ENCODE measurements around the gene SLC16A10.
"Not testable (repeated sequence)": the region's sequence is repeated elsewhere in the genome, so short reads cannot be mapped to it uniquely, and the experiment has no call there.

The SLC16A10 gene

GRCh38 chr6:111086685-111087084 is 618 bp upstream of the SLC16A10 start:
- DNase-seq (ENCODE audit: low spot score), result no peak

DNA sequence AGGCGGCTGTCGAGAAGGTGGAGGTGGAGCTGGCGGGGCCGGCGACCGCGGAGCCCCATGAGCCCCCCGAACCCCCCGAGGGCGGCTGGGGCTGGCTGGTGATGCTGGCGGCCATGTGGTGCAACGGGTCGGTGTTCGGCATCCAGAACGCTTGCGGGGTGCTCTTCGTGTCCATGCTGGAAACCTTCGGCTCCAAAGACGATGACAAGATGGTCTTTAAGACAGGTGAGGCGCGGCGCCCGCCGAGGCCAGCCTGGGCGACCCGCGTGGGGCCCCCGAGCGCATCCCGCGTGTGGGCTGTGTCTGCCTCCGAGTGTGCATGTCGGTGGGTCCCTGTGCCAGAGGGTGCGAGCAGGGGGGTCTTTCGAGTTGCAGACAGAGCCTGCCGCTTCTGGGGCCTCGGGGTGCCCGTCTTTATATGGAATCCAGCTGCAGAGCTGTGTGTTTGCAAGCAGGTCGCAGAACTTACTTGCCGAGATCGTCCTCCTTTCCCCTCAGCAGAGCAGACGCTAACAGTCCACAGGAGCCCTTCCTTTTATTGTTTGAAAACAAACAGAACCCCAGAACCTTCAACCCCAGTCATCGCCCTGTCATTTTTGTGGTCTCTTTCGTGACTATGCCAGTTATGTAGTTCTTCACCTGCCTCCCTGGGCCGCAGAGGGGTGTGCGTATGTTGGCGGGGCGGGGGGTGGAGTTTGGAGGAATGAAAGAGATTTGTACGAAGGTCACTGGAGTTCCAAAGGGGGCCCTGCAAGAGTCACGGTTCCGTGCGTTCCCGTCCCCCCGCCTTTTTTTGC is 766 bp downstream of the SLC16A10 start:
- peak; percentile 44 for DNase-seq (ENCODE audit: low spot score)

- no peak for DNase-seq (ENCODE audit: low spot score)
Measured at GRCh38 chr6:111088668-111089003, 1.3 kb downstream of the SLC16A10 start.

GRCh38 chr6:111090766-111091165 is 3.5 kb downstream of the SLC16A10 start:
- DNase-seq (ENCODE audit: low spot score), result no peak

DNA sequence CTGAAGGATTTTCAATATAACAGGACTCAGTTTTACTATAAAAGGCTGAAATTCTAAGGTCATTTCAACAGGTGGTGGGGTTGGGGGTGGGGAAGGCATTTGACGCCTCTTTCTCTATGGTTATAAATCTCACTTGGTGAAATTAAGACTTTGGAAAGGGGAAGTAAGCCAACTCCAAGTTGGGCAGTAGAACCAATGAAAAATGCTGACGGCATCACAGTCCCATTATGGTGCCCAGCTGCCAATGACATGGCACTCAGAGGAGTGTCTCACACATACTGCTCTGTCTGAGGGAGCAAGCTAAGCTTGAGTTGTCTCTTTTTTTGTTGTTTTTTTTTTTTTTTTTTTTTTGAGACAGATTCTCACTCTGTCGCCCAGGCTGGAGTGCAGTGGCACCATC is 4.7 kb downstream of the SLC16A10 start:
- no peak for DNase-seq (ENCODE audit: low spot score)

DNA sequence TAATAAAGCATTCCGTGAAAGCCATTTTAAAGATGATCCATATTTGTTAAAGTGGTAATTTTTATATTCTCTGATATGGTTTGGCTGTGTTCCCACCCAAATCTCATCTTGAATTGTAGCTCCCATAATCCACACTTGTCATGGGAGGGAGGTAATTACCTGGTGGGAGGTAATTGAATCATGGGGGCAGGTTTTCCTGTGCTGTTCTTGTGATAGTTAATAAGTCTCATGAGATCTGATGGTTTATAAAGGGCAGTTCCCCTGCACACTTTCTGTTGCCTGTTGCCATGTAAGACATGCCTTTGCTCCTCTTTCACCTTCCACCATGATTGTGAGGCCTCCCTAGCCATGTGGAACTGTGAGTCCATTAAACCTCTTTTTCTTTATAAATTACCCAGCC is 8.2 kb downstream of the SLC16A10 start:
- not testable (repeated sequence) for DNase-seq (ENCODE audit: low spot score)

DNA sequence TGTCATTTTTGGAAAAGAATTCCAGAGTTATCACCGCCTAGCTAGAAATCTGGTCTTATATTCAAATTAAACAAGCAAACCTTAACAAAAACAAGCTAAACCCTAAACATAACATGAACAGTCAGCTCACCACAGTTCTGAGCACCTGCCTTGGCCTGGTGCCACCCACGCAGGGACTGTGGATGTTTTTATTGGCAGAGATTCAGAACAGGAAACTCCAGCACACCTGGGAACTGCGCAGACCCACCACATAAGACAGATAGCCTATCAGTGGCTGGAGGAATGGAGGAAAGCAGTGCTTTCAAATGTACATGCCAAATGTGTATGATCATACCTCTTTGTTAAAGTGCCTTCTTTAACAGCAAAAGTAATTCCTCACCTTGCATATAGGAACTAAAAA is 8.9 kb downstream of the SLC16A10 start:
- DNase-seq (ENCODE audit: low spot score), result no peak

GRCh38 chr6:111098597-111098996 is 11.3 kb downstream of the SLC16A10 start:
- DNase-seq (ENCODE audit: low spot score), result no peak

DNA sequence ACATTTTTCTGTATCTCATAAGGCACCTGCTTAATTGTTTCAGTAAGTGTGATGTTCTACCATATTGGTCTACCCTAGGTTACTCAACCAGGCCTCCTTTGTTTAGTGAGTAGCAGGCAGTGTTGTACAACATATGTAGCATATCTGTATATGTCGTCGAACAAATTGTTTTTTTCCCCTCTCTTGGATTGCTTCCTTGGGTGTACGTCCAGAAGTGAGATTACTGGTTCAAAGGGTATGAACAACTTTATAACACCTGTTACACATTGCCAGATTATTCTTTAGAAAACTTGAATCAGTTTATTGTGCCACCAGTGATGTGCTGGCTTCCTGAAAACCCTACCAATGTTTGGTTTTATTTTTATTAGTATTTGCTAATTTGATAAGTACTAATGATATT is 14.7 kb downstream of the SLC16A10 start:
- no peak for DNase-seq (ENCODE audit: low spot score)

GRCh38 chr6:111105578-111105977 is 18.3 kb downstream of the SLC16A10 start:
- DNase-seq (ENCODE audit: low spot score), result peak; percentile 46

DNA sequence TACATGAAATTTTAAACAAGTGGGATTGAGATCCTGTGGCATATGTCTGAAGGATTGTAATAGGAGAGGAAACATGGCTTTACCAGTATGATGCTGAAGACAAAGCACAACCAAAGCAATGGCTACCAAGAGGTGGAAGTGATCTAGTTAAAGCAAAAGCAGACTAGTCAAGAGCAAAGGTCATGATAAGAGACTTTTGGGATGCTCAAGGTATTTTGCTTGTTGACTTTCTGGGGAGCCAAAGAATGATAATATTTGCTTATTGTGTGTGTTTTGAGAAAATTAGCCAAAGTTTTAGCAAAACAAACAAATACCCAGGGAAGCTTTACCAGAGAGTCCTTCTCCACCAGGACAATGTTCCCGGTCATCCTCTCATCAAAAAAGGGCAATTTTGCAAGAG is 20.3 kb downstream of the SLC16A10 start:
- no peak for DNase-seq (ENCODE audit: low spot score)

- DNase-seq (ENCODE audit: low spot score), result no peak
Measured at GRCh38 chr6:111110036-111110435, 22.7 kb downstream of the SLC16A10 start.

GRCh38 chr6:111113336-111114086 is 26.2 kb downstream of the SLC16A10 start:
- DNase-seq (ENCODE audit: low spot score), result no peak

DNA sequence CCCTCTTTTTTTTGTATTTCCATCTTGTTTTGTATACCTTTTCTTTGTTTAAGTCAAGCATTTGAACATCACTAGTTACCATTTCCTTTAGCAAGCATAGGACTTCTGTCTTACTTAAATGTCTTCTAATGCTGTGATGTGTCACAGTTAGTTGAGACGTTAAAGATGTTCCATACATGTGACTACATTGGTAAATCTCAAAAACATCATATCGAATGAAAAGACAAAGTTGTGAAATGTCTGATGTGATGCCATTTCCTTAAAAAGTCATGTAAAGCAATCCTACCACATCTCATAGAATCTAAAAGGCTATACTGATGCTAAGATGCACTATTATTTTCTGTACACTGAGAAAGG is 26.8 kb downstream of the SLC16A10 start:
- no peak for DNase-seq (ENCODE audit: low spot score)

DNA sequence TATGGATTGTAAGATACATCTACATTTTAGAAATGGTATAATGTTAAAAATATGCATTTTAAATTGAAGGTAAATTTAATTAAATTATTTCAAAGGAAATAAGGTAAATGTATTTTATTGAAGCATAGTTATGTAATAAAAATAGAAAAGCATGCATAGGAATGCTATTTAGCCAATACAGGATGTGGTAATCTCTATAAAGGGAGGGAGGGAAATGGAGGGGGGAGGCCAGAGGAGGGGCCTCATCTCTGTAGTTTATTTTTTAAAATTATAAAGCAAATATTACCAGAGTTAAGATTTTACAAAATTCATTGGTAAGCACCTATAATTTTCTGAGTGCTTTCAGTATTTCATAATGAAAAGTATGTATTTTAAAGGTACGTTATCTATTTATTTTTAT is 27.2 kb downstream of the SLC16A10 start:
- DNase-seq (ENCODE audit: low spot score), result no peak

GRCh38 chr6:111118826-111119225 is 31.5 kb downstream of the SLC16A10 start:
- no peak for DNase-seq (ENCODE audit: low spot score)

- DNase-seq (ENCODE audit: low spot score), result no peak
Measured at GRCh38 chr6:111119571-111120329, 32.4 kb downstream of the SLC16A10 start.

DNA sequence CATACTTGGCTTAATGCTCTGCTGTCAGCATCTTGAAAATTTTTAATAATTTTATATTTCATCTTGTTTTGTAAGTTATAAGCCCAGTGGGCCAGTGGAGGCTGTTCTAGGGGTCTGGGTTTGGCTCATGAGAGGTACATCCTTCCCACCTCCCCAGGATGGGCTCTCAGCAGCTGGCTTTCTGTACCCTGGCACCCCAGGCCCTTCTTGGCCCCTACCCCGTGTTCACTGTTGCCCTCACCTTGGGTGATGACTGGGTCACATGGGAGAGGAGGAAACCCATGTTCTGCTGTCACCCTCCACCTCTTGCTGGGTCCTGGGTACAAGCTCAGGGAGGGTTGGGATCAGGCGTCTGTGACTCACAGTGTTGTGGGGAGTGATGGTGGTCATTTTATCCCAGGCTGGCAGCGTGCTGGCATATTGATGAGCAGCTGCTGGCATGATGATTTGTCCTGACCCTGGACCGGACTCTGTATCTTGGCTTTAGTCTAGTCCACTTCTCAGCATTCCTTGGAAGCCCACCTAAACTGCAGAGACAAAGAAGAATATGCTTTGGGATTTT is 34.6 kb downstream of the SLC16A10 start:
- no peak for DNase-seq (ENCODE audit: low spot score)

GRCh38 chr6:111122458-111123286 is 35.4 kb downstream of the SLC16A10 start:
- no peak for DNase-seq (ENCODE audit: low spot score)

GRCh38 chr6:111124406-111124805 is 37.1 kb downstream of the SLC16A10 start:
- DNase-seq (ENCODE audit: low spot score), result no peak

- DNase-seq (ENCODE audit: low spot score), result no peak
Measured at GRCh38 chr6:111129013-111129412, 41.7 kb downstream of the SLC16A10 start.

- DNase-seq (ENCODE audit: low spot score), result not testable (repeated sequence)
Measured at GRCh38 chr6:111131018-111131417, 43.7 kb downstream of the SLC16A10 start.
